Measurements from ENCODE around the gene LRRK1.

Gene LRRK1

GRCh38 chr15:100878648-100879047 lies 40.5 kb upstream of the LRRK1 start:
- no peak for TF ChIP-seq CTCF (IDR thresholded peaks at IDR 0.05; ENCODE audit: low read depth, low read length)
- no peak for DNase-seq (ENCODE audit: low read depth in 2 of 2)
- peak overlapping the region in 1 of 2 donors; percentile 63 for H3K4me3 ChIP-seq (replicated peaks in 1 of 2; ENCODE audit: low read depth in 2 of 2, low read length in 2 of 2)

GRCh38 chr15:100879061-100879463 lies 40.1 kb upstream of the LRRK1 start:
- no peak for TF ChIP-seq CTCF (IDR thresholded peaks at IDR 0.05; ENCODE audit: low read depth, low read length)
- DNase-seq (ENCODE audit: low read depth in 2 of 2) = peak in 1 of 2 donors; percentile 12
- peak overlapping the region in 1 of 2 donors; percentile 63 for H3K4me3 ChIP-seq (replicated peaks in 1 of 2; ENCODE audit: low read depth in 2 of 2, low read length in 2 of 2)

- H3K4me3 ChIP-seq (replicated peaks in 1 of 2; ENCODE audit: low read depth in 2 of 2, low read length in 2 of 2) = peak within 1 kb of the TSS; percentile 55 to 63
- peak; percentile 42 to 74 for DNase-seq (ENCODE audit: low read depth in 2 of 2)
- TF ChIP-seq CTCF (IDR thresholded peaks at IDR 0.05; ENCODE audit: low read depth, low read length) = no peak
Observed at GRCh38 chr15:100879464-100880138, 39.6 kb upstream of the LRRK1 start, which contains the start of gene ALDH1A3. ALDH1A3 (plus strand) TSS chr15:100879831; CDS start chr15:100879908, 77 bp downstream.

GRCh38 chr15:100880139-100880896 lies 38.8 kb upstream of the LRRK1 start:
- TF ChIP-seq CTCF (IDR thresholded peaks at IDR 0.05; ENCODE audit: low read depth, low read length) = no peak
- peak overlapping the region; percentile 55 to 63 for H3K4me3 ChIP-seq (replicated peaks in 1 of 2; ENCODE audit: low read depth in 2 of 2, low read length in 2 of 2)
- peak in 1 of 2 donors; percentile 30 for DNase-seq (ENCODE audit: low read depth in 2 of 2)

GRCh38 chr15:100880897-100881242 lies 38.3 kb upstream of the LRRK1 start:
- no peak for DNase-seq (ENCODE audit: low read depth in 2 of 2)
- no peak for TF ChIP-seq CTCF (IDR thresholded peaks at IDR 0.05; ENCODE audit: low read depth, low read length)
- peak overlapping the region; percentile 55 to 63 for H3K4me3 ChIP-seq (replicated peaks in 1 of 2; ENCODE audit: low read depth in 2 of 2, low read length in 2 of 2)

GRCh38 chr15:100881573-100882336 lies 37.4 kb upstream of the LRRK1 start:
- no peak overlapping the region for H3K4me3 ChIP-seq (replicated peaks in 1 of 2; ENCODE audit: low read depth in 2 of 2, low read length in 2 of 2)

More at GRCh38 chr15:100881573-100882336, 37.4 kb upstream of the LRRK1 start:
- no peak for DNase-seq (ENCODE audit: low read depth in 2 of 2)
- TF ChIP-seq CTCF (IDR thresholded peaks at IDR 0.05; ENCODE audit: low read depth, low read length) = no peak
